Gastrocnemius medialis (tissue), 4 donors: ENCODE measurements around the gene SPATA31C1. TPM values are rescaled to one million over a fixed set of nuclear protein-coding genes. Genes with fewer than 3 reads are reported as not detected.

Experiments
- ATAC-seq, 2 donors: fragments of 150-250 bp; one replicate each; pipeline ENCODE4 v1.9.1; 2016
- DNase-seq, 2 donors: peaks; one replicate each; pipeline ENCODE4 v3.0.0-alpha.2; 2019
- H3K27ac ChIP-seq, 4 donors: fragments of 200-600 bp; sonication (generic); 1 replicate in 1 of 4; 2 replicates in 3 of 4; pipeline ENCODE4 v1.5.1; 2016 to 2018; ENCODE audit warnings: mild to moderate bottlenecking in 2 of 4, moderate library complexity in 1 of 4
- H3K27me3 ChIP-seq, 3 donors: fragments of 200-600 bp; sonication (generic) in 2 of 3; 1 replicate in 1 of 3; 2 replicates in 2 of 3; pipeline versions ENCODE4 v1.5.1 to v1.6.0; 2016 to 2019; ENCODE audit warnings: mild to moderate bottlenecking in 1 of 3, moderate library complexity in 1 of 3
- H3K36me3 ChIP-seq, 2 donors: fragments of 200-600 bp; sonication (generic) in 1 of 2; one replicate each; pipeline ENCODE4 v1.5.1; 2017 to 2018
- H3K4me1 ChIP-seq, 2 donors: fragments of 200-600 bp; sonication (generic) in 1 of 2; one replicate each; pipeline ENCODE4 v1.5.1; 2016 to 2017; ENCODE audit warnings: mild to moderate bottlenecking in 2 of 2
- H3K4me3 ChIP-seq, 4 donors: fragments of 200-600 bp; sonication (generic) in 3 of 4; 1 replicate in 1 of 4; 2 replicates in 3 of 4; pipeline ENCODE4 v1.5.1; 2016 to 2019; ENCODE audit warnings: mild to moderate bottlenecking in 2 of 4
- H3K9me3 ChIP-seq, 3 donors: fragments of 200-600 bp; sonication (generic) in 2 of 3; 1 replicate in 1 of 3; 2 replicates in 2 of 3; pipeline ENCODE4 v1.5.1; 2016 to 2019
- POLR2A ChIP-seq, 2 donors: fragments of 450-650 bp; IDR thresholded peaks; one replicate each; pipeline ENCODE4 v1.6.1; 2017; ENCODE audit warnings: antibody characterized with exemption in 2 of 2, mild to moderate bottlenecking in 2 of 2, moderate library complexity in 2 of 2
- in situ Hi-C, 4 donors: fragments of 200-750 bp; cut with MboI; loops; one replicate each; pipeline versions ENCODE4 v1.15.0 to v1.8.0; 2017; ENCODE audit warnings: low sequenced_read_pairs in 4 of 4
- intact Hi-C: fragments of 100-400 bp; cut with DNase I; formaldehyde crosslinking; loops from one replicate; pipeline ENCODE4 v1.15.1; 2023; ENCODE audit warnings: low total_unique reads
- total RNA-seq, 4 donors: library from RNA; depleted of rRNA; stranded (reverse); fragments of >200 nt; gene quantifications; one replicate each; pipeline versions ENCODE4 v1.1.0 to v1.2.3, GENCODE V29; 2016
- TF ChIP-seq, protein P1 (sequence below), 5 experiments: fragments of 450-650 bp in 3 of 5; fragments of 200-600 bp in 2 of 5; sonication (generic) in 2 of 5; IDR thresholded peaks in 4 of 5; conservative IDR thresholded peaks in 1 of 5; 1 replicate in 4 of 5; 2 replicates in 1 of 5; pipeline ENCODE4 v1.5.1; 2016 to 2019; ENCODE audit warnings: antibody characterized with exemption in 5 of 5, mild to moderate bottlenecking in 3 of 5, moderate library complexity in 3 of 5

Gene SPATA31C1
- total RNA-seq, 4 donors from 2014 or later = not detected

DNA sequence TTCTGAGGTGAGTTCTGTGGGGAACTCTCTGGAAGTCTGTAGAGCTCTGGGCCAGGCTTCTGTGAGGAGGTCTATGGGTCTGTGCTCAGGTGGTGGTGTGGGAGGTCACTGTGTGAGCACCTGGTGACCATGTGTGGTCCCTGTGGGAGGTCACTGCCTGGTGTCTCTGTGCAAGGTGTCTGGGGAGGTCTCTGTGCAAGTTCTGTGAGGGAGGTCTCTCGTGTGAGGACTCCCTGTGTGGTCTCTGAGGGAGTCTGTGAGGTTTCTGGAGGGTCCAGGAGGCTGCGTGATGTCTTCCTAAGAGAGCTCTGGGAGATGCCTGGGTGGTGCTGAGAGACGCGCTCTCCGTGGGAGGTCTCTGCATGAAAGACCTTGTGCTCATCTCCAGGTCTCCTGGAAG is 41.1 kb upstream of the SPATA31C1 start:
- in situ Hi-C loops = no loop called here
- no peak for ATAC-seq

DNA sequence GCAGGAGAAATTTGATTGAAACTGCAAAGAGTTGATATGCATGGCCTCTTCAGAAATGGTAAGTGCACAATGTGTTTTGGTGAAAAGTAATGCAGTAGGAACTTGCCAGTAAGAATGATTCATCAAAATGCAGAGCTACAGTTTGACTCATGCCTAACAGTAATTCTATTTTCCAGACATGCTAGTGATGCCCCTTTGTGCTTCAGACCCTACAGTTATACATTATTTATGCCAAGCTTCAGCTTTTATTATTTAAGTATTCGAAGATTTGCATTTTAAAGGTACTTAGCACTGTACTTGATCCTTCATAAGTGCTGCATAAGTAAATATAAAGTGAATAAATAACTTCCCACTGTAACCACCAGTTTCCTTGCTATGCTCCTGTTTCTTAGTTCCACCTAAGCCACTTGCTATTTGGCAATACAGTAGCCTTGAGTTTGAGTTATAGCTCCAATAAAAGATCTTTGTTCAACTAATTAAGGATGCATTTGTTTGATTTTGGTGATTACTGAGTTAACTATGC is 38.7 kb upstream of the SPATA31C1 start:
- H3K27me3 ChIP-seq = no peaks in the 10 kb centered on the region
- intact Hi-C loops (no loop called here), in situ Hi-C loops (no loop called here)

More for the DNA sequence above, 41.1 kb upstream of the SPATA31C1 start:
- no peaks in the 10 kb centered on the region for H3K27me3 ChIP-seq
- no peaks in the 10 kb centered on the region for H3K9me3 ChIP-seq
- H3K4me1 ChIP-seq = no peaks in the 10 kb centered on the region
- H3K36me3 ChIP-seq = no peaks in the 10 kb centered on the region
- no peak for TF ChIP-seq POLR2A (IDR thresholded peaks at IDR 0.05)
- TF ChIP-seq, protein P1, sequence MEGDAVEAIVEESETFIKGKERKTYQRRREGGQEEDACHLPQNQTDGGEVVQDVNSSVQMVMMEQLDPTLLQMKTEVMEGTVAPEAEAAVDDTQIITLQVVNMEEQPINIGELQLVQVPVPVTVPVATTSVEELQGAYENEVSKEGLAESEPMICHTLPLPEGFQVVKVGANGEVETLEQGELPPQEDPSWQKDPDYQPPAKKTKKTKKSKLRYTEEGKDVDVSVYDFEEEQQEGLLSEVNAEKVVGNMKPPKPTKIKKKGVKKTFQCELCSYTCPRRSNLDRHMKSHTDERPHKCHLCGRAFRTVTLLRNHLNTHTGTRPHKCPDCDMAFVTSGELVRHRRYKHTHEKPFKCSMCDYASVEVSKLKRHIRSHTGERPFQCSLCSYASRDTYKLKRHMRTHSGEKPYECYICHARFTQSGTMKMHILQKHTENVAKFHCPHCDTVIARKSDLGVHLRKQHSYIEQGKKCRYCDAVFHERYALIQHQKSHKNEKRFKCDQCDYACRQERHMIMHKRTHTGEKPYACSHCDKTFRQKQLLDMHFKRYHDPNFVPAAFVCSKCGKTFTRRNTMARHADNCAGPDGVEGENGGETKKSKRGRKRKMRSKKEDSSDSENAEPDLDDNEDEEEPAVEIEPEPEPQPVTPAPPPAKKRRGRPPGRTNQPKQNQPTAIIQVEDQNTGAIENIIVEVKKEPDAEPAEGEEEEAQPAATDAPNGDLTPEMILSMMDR (IDR thresholded peaks at IDR 0.05 in 4 of 5, conservative IDR thresholded peaks at IDR 0.05 in 1 of 5) = no peak
- no peak overlapping the region for H3K4me3 ChIP-seq
- intact Hi-C loops = no loop called here
- no peak for DNase-seq
- H3K27ac ChIP-seq = no peak overlapping the region

DNA sequence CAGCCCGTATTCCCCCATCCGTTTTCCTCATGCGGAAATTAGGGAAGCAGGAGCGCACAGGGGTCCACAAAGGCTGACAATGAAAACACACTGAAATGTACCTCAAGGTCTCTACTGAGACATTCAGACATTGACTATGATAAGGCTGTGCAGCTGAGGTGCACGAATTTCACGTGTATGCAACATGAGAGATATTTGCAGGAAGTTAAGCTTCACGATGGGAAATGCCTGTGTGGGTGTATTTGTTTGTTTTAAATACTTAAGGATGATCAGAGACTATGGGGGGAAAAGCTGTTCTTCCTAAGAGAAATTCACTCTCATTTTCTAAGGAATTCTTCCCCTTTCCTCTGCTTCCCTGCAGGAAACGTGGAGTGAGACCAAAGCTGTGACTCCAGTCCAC is 37.6 kb upstream of the SPATA31C1 start:
- H3K36me3 ChIP-seq = no peaks in the 10 kb centered on the region
- H3K27ac ChIP-seq = no peak overlapping the region
- ATAC-seq (no peak), DNase-seq (no peak)
- intact Hi-C loops (no loop called here), in situ Hi-C loops (no loop called here)
- no peaks in the 10 kb centered on the region for H3K9me3 ChIP-seq
- no peak overlapping the region for H3K4me3 ChIP-seq
- no peaks in the 10 kb centered on the region for H3K4me1 ChIP-seq
- TF ChIP-seq, protein P1 (IDR thresholded peaks at IDR 0.05 in 4 of 5, conservative IDR thresholded peaks at IDR 0.05 in 1 of 5) = no peak
- no peak for TF ChIP-seq POLR2A (IDR thresholded peaks at IDR 0.05)
- no peaks in the 10 kb centered on the region for H3K27me3 ChIP-seq

More for the DNA sequence above, 38.7 kb upstream of the SPATA31C1 start:
- Histone ChIP-seq H3K9me3 (no peaks in the 10 kb centered on the region), H3K36me3 (no peaks in the 10 kb centered on the region), H3K4me3 (no peak overlapping the region), H3K4me1 (no peaks in the 10 kb centered on the region), H3K27ac (no peak overlapping the region)
- DNase-seq (no peak), ATAC-seq (no peak)
- TF ChIP-seq, protein P1 (IDR thresholded peaks at IDR 0.05 in 4 of 5, conservative IDR thresholded peaks at IDR 0.05 in 1 of 5) = no peak

DNA sequence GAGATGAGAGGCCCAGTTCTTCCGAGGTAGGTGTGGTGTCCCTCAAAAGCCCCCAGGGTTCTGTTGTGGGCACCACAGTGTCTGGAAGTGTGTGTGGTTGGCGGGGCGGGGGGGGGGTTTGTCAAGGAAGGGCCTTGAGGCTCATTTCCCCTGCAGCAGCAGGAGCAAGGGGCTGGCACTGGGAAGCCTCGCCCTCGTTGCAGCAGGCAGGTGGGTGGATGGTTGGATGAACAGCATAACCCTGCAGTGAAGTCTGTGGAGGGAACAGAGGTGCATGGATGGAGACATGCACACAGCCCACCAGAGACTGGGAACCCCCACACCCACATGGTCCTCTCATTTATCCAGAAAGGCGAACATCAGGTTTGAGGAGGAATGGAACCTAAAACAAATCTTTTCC is 37.1 kb upstream of the SPATA31C1 start:
- Histone ChIP-seq H3K4me1 (no peaks in the 10 kb centered on the region), H3K36me3 (no peaks in the 10 kb centered on the region), H3K4me3 (no peak overlapping the region), H3K27ac (no peak overlapping the region), H3K9me3 (no peaks in the 10 kb centered on the region), H3K27me3 (no peaks in the 10 kb centered on the region)
- in situ Hi-C loops = no loop called here
- ATAC-seq (no peak), DNase-seq (no peak)
- intact Hi-C loops = no loop called here
- TF ChIP-seq POLR2A (IDR thresholded peaks at IDR 0.05) = no peak
- TF ChIP-seq, protein P1 (IDR thresholded peaks at IDR 0.05 in 4 of 5, conservative IDR thresholded peaks at IDR 0.05 in 1 of 5) = no peak

DNA sequence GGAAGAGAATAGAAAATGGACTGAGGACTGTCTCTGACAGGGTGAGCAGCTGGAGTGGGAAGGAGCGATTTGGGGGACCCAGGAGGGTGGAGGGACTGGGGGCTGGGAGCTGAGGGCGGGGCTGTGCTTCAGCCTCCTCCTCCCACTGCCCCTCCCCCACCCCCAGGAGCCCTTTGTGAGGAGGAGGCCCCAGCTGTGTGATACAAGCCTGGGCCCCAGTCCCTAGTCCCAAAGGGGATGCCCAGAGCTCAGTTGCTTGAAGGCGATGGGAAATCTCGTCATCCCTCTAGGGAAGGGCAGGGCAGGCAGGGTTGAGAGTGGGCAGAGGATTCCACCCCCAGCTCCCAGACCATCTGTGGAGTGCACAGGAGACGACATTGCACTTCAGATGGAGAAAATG is 35.1 kb upstream of the SPATA31C1 start, which contains the start of gene SPATA31E1:
Gene SPATA31E1, plus strand, starts transcription at position 251 of the 400 bp plus-strand sequence. Its CDS starts 15 bp downstream, at position 266.
- intact Hi-C loops = no loop called here
- in situ Hi-C loops = no loop called here
- no peak for TF ChIP-seq POLR2A (IDR thresholded peaks at IDR 0.05)
- TF ChIP-seq, protein P1 (IDR thresholded peaks at IDR 0.05 in 4 of 5, conservative IDR thresholded peaks at IDR 0.05 in 1 of 5) = no peak
- no peaks in the 10 kb centered on the region for H3K27me3 ChIP-seq
- H3K27ac ChIP-seq = no peak within 1 kb of the TSS
- H3K9me3 ChIP-seq = no peaks in the 10 kb centered on the region
- H3K4me1 ChIP-seq = no peaks in the 10 kb centered on the region
- no peak within 1 kb of the TSS for H3K4me3 ChIP-seq
- H3K36me3 ChIP-seq = no peaks in the 10 kb centered on the region
- ATAC-seq (no peak), DNase-seq (no peak)
